HepG2 (cell line): ENCODE results near the gene TMEM59. TPM values are rescaled to one million over a fixed set of nuclear protein-coding genes. Genes with fewer than 3 reads are reported as not detected.

Source experiments
- AGO1 ChIP-seq: fragments of 200-400 bp; formaldehyde crosslinking; IDR thresholded peaks from 2 replicates; pipeline ENCODE4 v1.6.1; 2017; ENCODE audit warnings: mild to moderate bottlenecking, low read depth, low read length, moderate library complexity; ENCODE audit not compliant: poor library complexity, severe bottlenecking
- CEBPG ChIP-seq: IDR thresholded peaks from 2 replicates; pipeline ENCODE4 v1.6.1; 2016
- CHD2 ChIP-seq: IDR thresholded peaks from 2 replicates; pipeline ENCODE4 v1.6.1; 2011; ENCODE audit warnings: low read depth, low read length, improper control_type of control experiment
- FOXP1 ChIP-seq, 2 experiments: fragments of 450-650 bp in 1 of 2; IDR thresholded peaks; 2 replicates each; pipeline ENCODE4 v1.6.1; 2017 to 2018; ENCODE audit warnings: antibody characterized with exemption in 1 of 2
- HMGXB4 ChIP-seq, 2 experiments: sonication (generic) in 1 of 2; formaldehyde crosslinking in 1 of 2; IDR thresholded peaks; 2 replicates each; pipeline versions ENCODE4 v1.4.0 to v1.6.1; 2018 to 2020; ENCODE audit warnings: missing genetic modification reagents in 2 of 2, borderline replicate concordance in 1 of 2, low read depth in 1 of 2, mild to moderate bottlenecking in 1 of 2, missing biosample characterization in 1 of 2
- SAP130 ChIP-seq: IDR thresholded peaks from 2 replicates; pipeline ENCODE4 v1.6.1; 2016; ENCODE audit warnings: low read depth
- SNAPC2 ChIP-seq: sonication (generic); formaldehyde crosslinking; IDR thresholded peaks from 2 replicates; pipeline ENCODE4 v1.8.1; 2022; ENCODE audit warnings: mild to moderate bottlenecking, missing genetic modification reagents
- SNAPC5 ChIP-seq: sonication (generic); formaldehyde crosslinking; IDR thresholded peaks from 2 replicates; pipeline ENCODE4 v1.8.1; 2023; ENCODE audit warnings: mild to moderate bottlenecking, missing genetic modification reagents, borderline replicate concordance
- TCF7 ChIP-seq: sonication (generic); IDR thresholded peaks from 2 replicates; pipeline ENCODE4 v1.6.1; 2016; ENCODE audit warnings: antibody characterized with exemption, low read depth
- YEATS4 ChIP-seq: sonication (generic); formaldehyde crosslinking; IDR thresholded peaks from 2 replicates; pipeline ENCODE4 v1.4.0; 2020; ENCODE audit warnings: missing genetic modification reagents, borderline replicate concordance
- ZFP37 ChIP-seq: sonication (generic); formaldehyde crosslinking; IDR thresholded peaks from 2 replicates; pipeline ENCODE4 v1.4.0; 2020; ENCODE audit warnings: missing genetic modification reagents, borderline replicate concordance
- ZNF234 ChIP-seq: sonication (generic); formaldehyde crosslinking; conservative IDR thresholded peaks from 2 replicates; pipeline ENCODE4 v1.5.1; 2020; ENCODE audit warnings: mild to moderate bottlenecking, missing genetic modification reagents
- ZNF292 ChIP-seq: sonication (generic); formaldehyde crosslinking; IDR thresholded peaks from 2 replicates; pipeline ENCODE4 v1.8.1; 2022; ENCODE audit warnings: mild to moderate bottlenecking, low read depth, missing genetic modification reagents, borderline replicate concordance
- ZNF326 ChIP-seq: sonication (generic); formaldehyde crosslinking; IDR thresholded peaks from 2 replicates; pipeline ENCODE4 v1.4.0; 2020; ENCODE audit warnings: missing genetic modification reagents, borderline replicate concordance
- ZNF770 ChIP-seq: sonication (generic); formaldehyde crosslinking; IDR thresholded peaks from 2 replicates; pipeline ENCODE4 v1.5.0; 2020; ENCODE audit warnings: mild to moderate bottlenecking, missing genetic modification reagents
- ZNF772 ChIP-seq: sonication (generic); formaldehyde crosslinking; IDR thresholded peaks from 2 replicates; pipeline ENCODE4 v1.5.0; 2020; ENCODE audit warnings: mild to moderate bottlenecking, missing genetic modification reagents
- polyA plus RNA-seq, 8 experiments: library from polyadenylated mRNA; depleted of rRNA in 3 of 8; stranded (reverse) in 7 of 8; unstranded in 1 of 8; fragments of >200 nt; fragmentation: Illumina TruSeq in 4 of 8; extraction: Trizol in 4 of 8; gene quantifications; 2 replicates each; pipeline versions ENCODE4 v1.2.1 to v1.2.3, GENCODE V29; 2011 to 2016; ENCODE audit warnings: low read depth in 4 of 8, missing spikeins in 1 of 8, mixed read lengths in 1 of 8; ENCODE audit not compliant: insufficient read depth in 1 of 8
- total RNA-seq, 5 experiments: library from RNA; depleted of rRNA; stranded (reverse); fragments of >200 nt; fragmentation: Illumina TruSeq; extraction: Trizol; gene quantifications; 2 replicates each; pipeline ENCODE4 v1.2.3, GENCODE V29; 2016; ENCODE audit warnings: low read depth in 1 of 5
- TF ChIP-seq, protein P1 (sequence below): sonication (generic); formaldehyde crosslinking; IDR thresholded peaks from 2 replicates; pipeline ENCODE4 v1.4.0; 2020; ENCODE audit warnings: mild to moderate bottlenecking, low read depth, missing genetic modification reagents
- TF ChIP-seq, protein P2 (sequence below): sonication (generic); formaldehyde crosslinking; IDR thresholded peaks from 2 replicates; pipeline ENCODE4 v1.8.0; 2022; ENCODE audit warnings: mild to moderate bottlenecking, missing genetic modification reagents, borderline replicate concordance
- TF ChIP-seq, protein P3 (sequence below): sonication (generic); formaldehyde crosslinking; IDR thresholded peaks from 2 replicates; pipeline ENCODE4 v1.8.0; 2022; ENCODE audit warnings: mild to moderate bottlenecking, missing genetic modification reagents; ENCODE audit not compliant: insufficient replicate concordance

Gene TMEM59
- total and polyA plus RNA-seq, 2 of the 13 experiments (the other 11 are each of a cell fraction or from before 2014, with no cell fraction given) = 147 to 363 TPM

GRCh38 chr1:53982034-53982762 lies 70.8 kb downstream of the TMEM59 start (continued):
- TF ChIP-seq ZFP37 (no peak), SNAPC5 (CRISPR knock-in tag) (0 out of 2 replicates have a peak, but pooled peaks have one; percentile 56), CHD2 (0 out of 2 replicates have a peak, but pooled peaks have one; percentile 41), ZNF770 (0 out of 2 replicates have a peak, but pooled peaks have one; percentile 12), TCF7 (no peak), YEATS4 (CRISPR knock-in tag) (peak; percentile 32; the same call in 1 of the 2 replicates), ZNF292 (CRISPR knock-in tag) (peak; percentile 72; the same call in 1 of the 2 replicates), CEBPG (CRISPR knock-in tag) (peak; percentile 95), ZNF326 (CRISPR knock-in tag) (no peak), SNAPC2 (peak; percentile 62; the same call in 1 of the 2 replicates), ZNF772 (CRISPR knock-in tag) (peak; percentile 83), HMGXB4 (CRISPR knock-in tag; IDR thresholded peaks at IDR 0.05; ENCODE audit: borderline replicate concordance in 1 of 2, low read depth in 1 of 2) (no peak), AGO1 (no peak), FOXP1 (IDR thresholded peaks at IDR 0.05) (no peak), FOXP1 (CRISPR knock-in tag; IDR thresholded peaks at IDR 0.05) (peak; percentile 29; the same call in 1 of the 2 replicates), SAP130 (CRISPR knock-in tag) (peak; percentile 73), ZNF234 (CRISPR knock-in tag) (no peak)
- TF ChIP-seq, protein P1, sequence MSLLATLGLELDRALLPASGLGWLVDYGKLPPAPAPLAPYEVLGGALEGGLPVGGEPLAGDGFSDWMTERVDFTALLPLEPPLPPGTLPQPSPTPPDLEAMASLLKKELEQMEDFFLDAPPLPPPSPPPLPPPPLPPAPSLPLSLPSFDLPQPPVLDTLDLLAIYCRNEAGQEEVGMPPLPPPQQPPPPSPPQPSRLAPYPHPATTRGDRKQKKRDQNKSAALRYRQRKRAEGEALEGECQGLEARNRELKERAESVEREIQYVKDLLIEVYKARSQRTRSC (CRISPR knock-in tag) = no peak
- TF ChIP-seq, protein P2, sequence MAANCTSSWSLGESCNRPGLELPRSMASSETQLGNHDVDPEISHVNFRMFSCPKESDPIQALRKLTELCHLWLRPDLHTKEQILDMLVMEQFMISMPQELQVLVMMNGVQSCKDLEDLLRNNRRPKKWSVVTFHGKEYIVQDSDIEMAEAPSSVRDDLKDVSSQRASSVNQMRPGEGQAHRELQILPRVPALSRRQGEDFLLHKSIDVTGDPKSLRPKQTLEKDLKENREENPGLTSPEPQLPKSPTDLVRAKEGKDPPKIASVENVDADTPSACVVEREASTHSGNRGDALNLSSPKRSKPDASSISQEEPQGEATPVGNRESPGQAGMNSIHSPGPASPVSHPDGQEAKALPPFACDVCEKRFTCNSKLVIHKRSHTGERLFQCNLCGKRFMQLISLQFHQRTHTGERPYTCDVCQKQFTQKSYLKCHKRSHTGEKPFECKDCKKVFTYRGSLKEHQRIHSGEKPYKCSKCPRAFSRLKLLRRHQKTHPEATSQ = 0 out of 2 replicates have a peak, but pooled peaks have one; percentile 32
- TF ChIP-seq, protein P3, sequence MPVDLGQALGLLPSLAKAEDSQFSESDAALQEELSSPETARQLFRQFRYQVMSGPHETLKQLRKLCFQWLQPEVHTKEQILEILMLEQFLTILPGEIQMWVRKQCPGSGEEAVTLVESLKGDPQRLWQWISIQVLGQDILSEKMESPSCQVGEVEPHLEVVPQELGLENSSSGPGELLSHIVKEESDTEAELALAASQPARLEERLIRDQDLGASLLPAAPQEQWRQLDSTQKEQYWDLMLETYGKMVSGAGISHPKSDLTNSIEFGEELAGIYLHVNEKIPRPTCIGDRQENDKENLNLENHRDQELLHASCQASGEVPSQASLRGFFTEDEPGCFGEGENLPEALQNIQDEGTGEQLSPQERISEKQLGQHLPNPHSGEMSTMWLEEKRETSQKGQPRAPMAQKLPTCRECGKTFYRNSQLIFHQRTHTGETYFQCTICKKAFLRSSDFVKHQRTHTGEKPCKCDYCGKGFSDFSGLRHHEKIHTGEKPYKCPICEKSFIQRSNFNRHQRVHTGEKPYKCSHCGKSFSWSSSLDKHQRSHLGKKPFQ (CRISPR knock-in tag) = no peak
